Stimulated activated CD8-positive, alpha-beta memory T cell treated with anti-CD3 and anti-CD28 coated beads, Interleukin-15, amount 100 ng/mL, for 1 hour (primary cell): Measurements from ENCODE around the gene MAP7.
"Not testable (repeated sequence)": the region's sequence is repeated elsewhere in the genome, so short reads cannot be mapped to it uniquely, and the experiment has no call there.

Experiments used
- DNase-seq: peaks from one replicate; pipeline ENCODE4 v3.0.0-alpha.2; 2020; ENCODE audit warnings: low read depth

The MAP7 gene

DNA sequence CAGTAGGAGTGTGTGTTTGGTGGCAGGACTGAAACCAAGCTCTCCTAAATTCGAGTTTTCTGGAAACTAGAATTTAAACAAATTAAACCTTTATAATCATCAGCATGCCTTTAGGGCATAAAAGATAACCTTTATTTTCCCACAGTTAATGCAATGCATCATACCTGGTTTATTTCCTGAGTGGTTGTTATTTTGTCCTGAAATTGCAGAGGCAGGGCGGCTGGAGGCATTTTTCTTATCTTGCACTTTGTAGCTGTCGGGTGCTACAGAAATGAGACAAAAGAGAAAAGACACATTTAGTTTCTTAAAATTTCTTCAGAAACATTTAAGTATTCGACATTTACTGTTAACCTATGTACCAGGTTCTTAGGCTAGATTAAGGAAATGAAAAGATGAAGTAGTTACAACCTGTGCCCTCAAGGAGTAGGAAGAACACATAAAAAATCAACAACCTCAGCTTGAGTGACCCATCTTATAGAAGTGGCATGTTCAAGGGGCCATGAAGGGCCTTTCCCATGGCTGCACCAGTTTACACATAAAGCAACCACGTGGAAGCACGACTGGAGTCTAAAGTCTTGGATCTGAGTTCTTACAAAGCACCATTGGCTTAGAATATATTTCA lies 128.6 kb downstream of the MAP7 start:
- DNase-seq = no peak

DNA sequence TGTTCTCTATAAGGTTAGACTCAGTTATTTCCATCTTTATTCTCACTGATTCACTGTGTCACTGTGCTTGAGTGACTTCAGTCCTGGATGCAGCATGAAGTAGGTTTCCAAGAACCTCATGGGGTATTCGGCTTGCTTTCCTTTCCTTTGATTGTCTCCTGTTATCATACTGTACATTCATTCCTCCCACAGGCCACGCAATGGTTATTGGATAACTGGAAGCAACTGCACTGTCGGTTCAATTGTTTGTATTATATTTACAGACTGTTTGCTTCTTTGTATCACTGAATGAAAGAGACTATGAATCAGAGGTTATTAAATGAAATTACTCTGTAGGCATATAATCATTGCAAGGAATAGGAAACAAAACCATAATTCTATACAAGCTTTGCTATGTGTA lies 129.4 kb downstream of the MAP7 start:
- no peak for DNase-seq

DNA sequence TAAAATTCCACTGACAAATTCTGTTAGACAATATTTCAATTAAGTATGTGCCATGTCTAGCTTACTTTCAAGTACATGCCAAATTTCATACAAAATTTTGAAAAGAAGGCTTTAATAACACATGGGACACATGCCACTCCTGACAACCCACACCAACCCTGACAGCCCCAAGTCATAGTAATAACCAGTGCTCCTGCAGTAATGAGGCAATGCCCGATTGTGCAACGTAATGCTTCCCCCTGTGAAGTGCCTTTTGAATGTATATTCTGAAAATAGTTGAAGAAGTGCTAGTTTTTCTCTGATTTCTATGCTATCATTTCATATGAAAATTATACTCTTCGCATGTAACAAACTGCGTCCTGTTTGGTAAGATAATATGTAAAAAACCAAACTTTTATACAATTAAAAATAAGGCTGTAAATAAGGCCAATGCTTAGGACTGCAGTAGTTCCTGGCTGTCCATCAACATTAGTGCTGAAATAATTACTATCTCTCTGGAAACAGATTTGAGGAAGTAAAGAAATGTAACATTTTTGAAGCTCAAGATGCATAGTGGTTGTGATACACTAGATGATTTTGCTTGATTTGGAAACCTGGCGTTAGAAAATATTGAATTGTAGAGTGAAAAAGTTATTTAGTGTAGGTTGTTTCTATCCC lies 134.7 kb downstream of the MAP7 start:
- no peak for DNase-seq

DNA sequence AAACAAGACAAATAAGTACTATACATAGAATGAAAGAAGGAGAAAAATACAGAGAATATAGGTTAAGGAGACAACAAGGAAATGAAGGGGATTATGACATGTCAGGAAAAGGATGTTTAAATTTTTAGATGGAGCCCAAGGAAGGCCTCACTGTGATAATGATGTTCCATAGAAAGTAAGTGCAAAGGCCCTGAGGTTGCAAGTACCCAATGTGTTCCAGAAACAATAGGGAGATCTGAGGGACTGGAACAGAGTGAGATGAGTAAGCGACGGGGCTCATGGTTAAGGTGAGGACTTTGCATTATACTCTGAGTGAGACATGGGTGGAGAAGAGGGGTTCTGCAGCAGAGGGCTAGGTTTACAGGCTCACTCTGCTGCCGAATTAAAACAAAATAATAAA lies 137.8 kb downstream of the MAP7 start:
- DNase-seq = no peak

DNA sequence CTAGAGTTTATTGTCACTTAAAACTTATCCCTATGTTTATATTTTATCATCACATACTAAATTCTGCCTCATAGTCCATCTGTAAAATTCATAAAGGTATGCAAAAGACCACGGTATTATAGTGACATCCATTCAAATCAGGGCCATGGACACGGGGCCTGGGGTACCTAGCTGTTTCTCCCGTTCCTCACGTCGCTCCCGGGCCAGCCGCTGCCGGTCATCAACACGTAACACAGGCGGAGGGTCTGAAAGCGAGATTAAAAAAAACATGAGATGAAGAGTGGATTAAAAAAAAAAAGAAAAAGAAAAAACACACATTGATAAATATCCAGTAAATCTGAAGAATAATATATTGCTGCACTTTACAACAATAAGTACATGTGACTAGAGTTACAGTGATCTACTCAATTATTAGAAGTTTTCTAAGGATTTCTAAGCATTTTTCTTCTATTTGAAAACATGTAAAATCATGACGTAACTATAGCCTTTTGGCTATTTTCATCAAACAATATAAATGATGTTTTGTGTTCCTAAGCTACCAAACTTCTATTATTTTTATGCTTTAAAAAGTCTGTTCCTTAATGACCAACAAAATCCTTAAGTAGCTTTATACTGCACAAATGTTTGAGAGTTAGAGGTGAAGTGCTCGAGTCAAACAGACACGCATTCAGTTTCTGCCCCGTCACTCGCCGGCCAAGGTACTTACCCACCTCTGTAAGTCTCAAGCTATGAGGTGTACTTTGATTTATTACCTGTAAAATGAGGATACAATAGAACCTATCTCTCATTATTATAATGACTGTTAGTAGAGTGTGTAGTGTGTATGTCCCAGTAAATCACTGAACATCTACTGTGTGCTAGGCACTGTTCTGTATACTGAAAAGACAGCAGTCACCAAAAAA lies 138.5 kb downstream of the MAP7 start:
- DNase-seq = no peak

DNA sequence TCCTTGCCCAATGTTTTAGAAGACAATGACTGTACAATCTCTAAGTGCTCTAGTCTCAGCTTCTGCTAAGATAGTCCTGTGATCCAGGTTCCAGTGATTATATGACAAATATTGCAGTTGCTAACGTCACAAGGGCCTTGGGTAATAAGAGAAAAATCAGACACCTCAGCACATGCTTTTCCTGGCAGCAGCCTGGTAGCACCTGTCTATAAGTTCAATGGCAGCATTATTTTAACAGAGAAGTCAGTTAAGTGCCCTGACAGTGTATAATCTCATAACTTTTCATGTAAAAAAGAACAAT lies 139.2 kb downstream of the MAP7 start:
- DNase-seq = no peak

DNA sequence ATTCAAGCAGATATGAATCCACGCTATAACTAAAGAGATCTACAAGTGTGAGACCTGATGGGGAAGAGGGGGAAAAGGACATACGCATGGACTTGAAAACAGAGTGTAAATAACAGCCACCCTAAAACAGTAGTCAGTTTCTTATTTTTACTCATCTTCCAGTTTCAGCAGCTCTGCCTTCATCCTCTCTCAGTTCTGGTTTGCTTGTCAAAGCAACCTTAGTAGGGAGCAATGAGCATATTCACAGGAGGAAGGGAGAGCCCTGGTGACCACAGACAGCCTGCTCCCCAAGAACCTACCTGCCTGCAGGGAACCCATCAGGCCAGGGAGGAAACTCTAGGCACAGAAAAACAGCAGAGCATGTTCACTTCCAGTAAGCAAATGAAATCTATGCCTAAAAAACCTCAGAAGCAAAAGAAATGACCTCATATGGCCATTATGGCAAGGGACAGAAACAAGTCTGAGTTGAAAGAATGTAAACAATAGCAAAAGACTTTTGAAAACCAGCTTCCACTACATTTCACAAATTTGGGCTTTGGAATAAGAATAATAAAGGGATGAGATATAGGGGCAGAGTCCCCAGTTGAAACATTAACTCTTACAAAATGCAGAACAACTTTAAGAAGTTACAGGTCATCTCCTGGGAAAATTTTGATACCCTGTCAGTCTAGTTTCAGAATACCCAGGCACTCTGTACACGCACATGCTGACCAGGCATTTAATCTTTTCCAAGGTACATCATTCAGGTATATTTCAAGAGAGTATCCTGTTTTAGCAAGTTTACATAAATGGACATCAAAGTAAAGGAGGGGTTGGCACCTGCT lies 139.8 kb downstream of the MAP7 start:
- DNase-seq = no peak

DNA sequence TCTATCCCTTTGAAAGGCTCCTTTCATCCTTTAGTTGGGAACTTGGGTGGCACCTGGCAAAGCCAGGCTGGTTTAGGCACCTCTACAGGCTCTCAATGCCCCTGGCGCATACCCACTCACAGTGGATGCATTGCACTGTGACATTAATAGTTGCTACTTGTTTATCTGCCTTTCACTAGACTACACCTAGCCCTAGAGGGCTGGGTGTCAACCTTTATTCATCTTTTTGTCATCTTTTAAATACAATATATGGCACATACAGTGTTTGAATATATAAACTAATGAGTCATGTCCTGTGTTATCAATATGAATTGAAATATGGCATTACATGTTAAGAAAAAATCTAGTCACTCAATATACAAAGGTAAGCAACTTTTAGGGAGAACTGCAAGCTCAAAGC lies 140.6 kb downstream of the MAP7 start:
- DNase-seq = no peak

DNA sequence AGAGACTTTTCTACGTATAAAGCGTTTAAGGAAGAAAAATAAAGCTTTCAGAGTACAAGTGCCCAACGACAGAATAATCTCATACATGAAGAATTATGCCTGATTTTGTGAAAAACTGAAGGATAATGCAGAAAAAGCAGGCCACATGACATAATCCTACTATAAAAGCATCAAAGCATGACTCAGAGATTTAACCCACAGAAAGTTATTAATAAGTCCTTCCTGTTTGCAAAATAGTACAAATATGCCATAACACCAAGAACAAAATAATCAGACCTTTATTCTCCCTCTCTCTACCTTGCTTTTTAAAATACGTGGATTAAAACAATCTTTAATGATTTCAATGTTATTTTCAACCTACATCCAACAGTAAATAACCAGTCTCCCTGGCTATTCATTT lies 142.0 kb downstream of the MAP7 start:
- DNase-seq = no peak

DNA sequence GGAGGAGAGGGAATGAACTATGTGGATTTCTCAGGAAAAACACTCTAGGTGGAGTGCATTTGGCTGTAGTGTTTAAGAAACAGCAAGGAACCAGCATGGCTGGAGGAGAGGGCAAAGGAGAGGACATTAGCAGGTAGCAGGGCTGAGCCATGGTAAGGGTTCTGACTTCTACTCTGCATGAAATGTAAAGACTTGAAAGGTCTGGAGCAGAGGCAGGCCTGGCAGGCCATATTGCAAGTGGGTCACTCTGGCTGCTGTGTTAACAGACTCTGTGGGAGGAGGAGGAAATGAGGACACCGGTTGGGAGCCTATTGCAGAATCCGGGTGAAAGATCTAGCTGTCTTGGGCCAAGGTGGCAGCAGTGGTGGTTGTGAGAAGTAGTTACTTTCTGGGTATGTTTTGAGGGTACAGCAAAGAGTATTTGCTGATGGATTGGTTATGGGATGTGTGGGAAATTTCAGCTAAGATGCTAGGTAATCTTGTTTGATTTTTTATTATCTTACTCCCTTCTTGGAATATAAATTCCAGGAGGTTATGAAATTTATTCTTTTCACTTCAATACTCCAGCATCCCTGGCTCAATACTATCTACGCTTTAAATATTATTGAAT lies 144.7 kb downstream of the MAP7 start:
- no peak for DNase-seq

DNA sequence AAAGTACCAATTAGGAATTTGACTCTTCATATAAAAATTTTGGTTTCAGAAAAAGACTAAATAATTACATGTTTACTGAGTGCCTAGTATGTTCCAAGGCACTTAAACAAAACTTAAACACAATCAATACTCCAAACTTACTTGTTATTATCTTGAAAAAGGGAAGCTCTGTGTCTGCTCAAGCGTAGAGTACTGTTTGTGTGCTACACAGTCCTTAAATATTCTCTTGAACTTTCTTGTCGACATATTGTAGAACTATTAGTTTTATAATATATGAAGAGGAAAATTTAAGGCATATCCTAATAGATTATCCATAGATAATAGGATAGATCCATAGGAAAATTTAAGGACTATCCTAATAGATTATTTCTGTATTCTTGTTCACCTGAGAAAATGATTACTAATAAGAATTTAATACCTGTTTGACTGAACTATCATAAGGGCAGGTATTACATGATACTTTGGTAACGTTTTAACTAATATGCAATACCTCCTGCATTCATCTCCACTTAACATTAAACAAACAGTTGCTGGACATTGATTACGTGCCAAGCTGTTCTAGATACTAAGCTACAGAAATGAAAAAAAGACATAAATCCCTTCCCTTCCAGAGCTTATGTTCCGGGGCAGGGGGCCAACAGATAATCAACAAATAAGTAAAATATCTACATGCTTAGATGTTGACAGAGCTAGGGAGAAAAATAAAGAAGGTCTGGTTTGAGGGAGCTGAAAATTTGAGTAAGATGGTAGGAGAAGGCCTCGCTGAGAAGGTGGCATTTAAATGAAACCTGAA lies 145.4 kb downstream of the MAP7 start:
- DNase-seq = no peak

DNA sequence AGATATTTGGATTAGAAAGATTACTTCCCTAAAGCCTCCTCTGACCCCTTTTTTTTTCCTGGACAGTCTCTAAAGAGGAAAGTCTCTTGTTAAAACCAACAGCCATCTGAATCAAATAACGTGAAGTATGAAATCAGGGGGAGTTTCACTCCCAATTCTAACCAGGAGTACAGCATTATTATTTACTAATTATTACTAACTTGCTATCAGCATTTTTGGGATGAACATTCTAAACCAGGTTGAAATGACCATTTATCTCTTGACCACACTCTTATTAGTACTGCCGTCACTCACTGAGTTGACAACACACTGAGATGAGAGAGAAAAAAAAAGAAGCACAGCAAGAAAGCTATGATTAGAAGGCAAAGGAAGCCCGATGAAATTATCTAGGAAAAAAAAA lies 146.2 kb downstream of the MAP7 start:
- DNase-seq = no peak

DNA sequence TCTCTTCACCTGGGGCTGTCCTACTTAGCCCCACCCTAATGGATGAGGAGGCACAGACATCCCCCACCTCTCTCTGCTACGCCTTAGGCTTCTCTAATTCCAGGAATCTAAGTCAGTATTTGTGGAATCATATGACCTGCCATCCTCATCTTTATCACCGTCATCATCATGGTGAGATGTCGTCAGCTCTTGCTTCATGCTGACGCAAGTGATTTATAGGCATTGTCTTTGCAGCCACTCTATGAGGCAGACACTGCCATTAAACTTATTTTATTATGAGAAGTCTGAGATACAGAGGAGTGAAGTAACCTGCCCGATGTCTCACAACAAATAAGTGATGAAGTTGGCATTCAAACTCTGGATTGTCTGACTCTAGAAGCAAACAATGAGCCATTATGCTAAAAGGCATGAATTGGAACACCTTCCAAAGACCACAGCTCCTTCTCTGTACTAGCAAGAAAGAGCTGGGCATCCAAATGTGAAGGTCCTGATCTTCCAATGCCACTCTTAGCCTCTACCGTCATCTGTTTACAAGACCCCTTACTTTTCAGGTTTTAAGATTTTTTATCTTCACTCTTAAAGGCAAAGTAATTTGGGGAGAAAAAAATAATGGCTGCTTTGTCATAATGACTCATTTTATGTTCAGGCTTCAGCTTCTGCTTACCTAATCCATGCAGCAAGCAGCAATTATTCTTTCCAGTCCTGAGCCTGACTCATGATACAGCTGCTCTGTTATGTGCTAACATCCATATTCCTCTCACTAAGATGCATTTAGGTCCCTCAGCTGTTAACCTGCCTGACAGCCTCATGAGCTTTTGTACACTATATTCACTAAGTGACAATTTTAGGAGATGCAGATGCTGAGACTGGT lies 146.9 kb downstream of the MAP7 start:
- DNase-seq = no peak

DNA sequence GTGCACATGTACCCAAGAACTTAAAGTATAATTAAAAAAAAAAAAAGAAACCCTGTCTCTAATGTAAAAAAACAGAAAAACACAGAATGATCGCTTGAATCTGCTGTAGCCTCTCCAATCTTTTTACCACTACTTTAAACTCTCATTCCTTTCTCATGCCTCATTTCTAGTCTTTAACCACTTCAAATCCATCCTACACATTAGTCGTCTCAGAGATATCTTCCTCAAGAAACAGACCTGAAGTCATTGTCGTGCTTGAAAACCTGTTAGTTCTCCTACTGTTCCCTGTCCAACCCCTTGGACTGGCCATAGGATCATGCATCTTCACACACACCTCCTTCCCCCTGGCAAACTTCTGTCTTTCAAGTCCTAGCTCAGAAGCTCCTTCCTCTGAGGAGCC lies 148.5 kb downstream of the MAP7 start:
- no peak for DNase-seq

DNA sequence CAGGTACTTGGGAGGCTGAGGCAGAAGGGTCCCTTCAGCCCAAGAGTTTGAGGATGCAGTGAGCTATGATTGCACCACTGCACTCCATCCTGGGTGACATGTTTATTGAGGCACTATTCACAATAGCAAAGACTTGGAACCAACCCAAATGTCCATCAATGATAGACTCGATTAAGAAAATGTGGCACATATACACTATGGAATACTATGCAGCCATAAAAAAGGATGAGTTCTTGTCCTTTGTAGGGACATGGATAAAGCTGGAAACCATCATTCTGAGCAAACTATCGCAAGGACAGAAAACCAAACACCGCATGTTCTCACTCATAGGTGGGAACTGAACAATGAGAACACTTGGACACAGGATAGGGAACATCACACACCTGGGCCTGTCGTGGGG lies 149.0 kb downstream of the MAP7 start:
- not testable (repeated sequence) for DNase-seq

DNA sequence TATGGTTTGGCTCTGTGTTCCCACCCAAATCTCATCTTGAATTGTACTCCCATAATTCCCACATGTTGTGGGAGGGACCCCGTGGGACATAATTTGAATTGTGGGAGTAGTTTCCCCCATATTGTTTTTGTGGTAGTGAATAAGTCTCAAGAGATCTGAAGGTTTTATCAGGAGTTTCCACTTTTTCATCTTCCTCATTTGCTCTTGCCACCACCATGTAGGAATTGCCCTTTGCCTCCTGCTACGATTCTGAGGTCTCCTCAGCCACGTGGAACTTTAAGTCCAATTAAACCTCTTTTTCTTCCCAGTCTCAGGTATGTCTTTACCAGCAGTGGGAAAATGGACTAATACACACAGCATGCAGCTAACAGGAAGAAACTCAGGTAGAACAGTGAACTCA lies 151.8 kb downstream of the MAP7 start:
- no peak for DNase-seq

DNA sequence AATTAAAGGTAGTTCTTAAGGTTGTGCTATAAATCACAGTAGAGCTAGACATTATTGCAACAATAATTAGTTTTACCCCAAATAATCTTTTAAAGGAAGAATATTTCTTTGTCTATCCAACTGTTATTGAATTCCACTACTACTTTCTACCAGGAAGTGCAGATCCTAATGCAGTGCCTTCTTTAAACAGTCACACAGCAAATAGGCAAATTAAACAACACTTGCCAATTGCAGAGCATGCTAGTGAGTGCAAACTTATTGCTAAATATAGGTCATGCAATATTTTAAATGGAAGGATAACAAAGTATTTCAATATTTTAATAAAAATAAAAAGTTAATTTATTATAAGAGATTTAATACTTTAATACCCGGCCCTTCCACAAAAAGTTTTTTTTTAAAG lies 153.3 kb downstream of the MAP7 start:
- DNase-seq = no peak

DNA sequence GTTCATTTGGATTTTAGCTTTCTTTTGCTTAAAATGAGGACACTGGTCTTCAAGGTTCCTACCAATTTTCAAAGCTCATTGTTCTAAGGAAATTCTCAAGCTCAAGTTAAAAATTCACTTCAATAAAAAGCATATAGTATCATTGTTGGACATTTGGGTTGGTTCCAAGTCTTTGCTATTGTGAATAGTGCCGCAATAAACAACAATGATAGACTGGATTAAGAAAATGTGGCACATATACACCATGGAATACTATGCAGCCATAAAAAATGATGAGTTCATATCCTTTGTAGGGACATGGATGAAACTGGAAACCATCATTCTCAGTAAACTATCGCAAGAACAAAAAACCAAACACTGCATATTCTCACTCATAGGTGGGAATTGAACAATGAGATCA lies 159.3 kb downstream of the MAP7 start:
- not testable (repeated sequence) for DNase-seq

DNA sequence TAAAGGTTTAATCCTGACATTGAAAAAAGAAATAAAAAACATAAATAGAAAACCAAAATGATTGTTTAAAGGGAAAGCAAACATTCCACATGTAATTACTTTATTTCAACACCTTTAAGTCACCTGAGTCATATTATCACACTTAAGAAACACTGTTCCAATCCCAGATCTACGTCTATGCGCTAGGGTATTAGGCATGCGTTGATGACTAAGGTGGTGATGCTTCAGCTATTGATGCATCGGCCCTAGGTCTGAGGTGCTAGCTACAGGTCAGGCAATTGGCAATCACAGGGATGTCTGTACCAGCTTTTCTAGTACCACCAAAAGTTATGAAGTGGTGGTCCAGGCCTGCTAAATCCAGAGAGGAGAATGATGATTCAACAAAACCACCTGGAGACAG lies 162.9 kb downstream of the MAP7 start:
- DNase-seq = no peak

DNA sequence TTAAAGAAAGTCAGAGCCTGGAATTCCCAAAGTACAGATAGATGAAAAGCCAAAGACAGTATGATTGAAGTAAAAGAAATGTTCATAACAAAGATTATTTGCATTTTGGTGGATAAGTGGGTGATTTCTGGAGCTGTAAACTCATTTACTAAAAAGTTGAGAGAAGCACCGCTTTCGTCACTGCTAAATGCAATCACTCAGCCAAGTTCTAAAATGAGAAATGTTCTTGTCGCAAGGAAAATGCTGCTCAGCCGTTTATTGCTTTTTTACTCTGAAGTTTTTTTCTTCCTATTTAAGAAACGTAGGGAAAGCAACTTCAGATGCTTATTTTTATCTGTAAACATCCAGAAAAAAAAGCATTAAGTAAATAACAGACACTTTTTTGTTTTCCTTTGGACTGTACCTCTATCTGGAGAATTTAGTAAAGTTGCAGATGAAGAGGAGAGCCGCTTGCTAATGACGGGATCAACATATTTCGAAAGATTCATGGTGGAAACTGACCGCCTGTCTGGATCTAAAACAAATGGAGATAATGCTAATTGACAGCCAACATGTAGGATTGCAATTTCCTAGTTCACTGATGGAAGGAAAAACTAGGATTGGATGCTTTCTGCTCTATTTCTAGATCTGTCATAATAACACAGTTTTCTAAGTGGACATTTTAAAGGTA lies 166.8 kb downstream of the MAP7 start:
- no peak for DNase-seq
